ENCODE measurements around the gene RPL22.
"Not testable (repeated sequence)": the region's sequence is repeated elsewhere in the genome, so short reads cannot be mapped to it uniquely, and the experiment has no call there.

Gene RPL22

DNA sequence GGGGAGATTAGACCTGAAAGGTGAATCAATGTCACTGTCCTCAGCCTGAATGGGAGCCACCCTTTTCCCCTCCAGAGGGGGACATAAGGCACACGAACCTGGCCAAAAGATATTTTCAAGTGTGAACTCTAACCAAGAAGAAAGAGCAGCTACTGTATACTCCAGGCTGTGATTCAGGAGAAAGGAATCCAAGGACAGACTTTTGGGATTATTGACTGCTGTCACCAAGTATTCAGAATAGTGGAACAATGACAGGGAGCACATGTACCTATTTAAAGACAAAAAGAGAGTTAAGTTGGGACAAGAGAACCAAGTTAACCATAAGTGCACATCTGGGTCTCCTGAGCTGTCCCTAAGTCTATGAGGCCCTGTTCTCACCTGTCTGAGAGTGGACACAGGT, 34.0 kb upstream of the RPL22 start:
- DNase-seq (ENCODE audit: low read depth in 2 of 2), result no peak

- no peak for DNase-seq (ENCODE audit: low read depth in 2 of 2)
These were observed 26.3 kb upstream of the RPL22 start for GRCh38 chr1:6225651-6226050.

GRCh38 chr1:6224718-6225117, 25.3 kb upstream of the RPL22 start:
- no peak for DNase-seq (ENCODE audit: low read depth in 2 of 2)

- DNase-seq (ENCODE audit: low read depth in 2 of 2), result no peak
These were observed 24.2 kb upstream of the RPL22 start for GRCh38 chr1:6223617-6224016.

- no peak for DNase-seq (ENCODE audit: low read depth in 2 of 2)
These were observed 23.2 kb upstream of the RPL22 start for GRCh38 chr1:6222636-6223035.

DNA sequence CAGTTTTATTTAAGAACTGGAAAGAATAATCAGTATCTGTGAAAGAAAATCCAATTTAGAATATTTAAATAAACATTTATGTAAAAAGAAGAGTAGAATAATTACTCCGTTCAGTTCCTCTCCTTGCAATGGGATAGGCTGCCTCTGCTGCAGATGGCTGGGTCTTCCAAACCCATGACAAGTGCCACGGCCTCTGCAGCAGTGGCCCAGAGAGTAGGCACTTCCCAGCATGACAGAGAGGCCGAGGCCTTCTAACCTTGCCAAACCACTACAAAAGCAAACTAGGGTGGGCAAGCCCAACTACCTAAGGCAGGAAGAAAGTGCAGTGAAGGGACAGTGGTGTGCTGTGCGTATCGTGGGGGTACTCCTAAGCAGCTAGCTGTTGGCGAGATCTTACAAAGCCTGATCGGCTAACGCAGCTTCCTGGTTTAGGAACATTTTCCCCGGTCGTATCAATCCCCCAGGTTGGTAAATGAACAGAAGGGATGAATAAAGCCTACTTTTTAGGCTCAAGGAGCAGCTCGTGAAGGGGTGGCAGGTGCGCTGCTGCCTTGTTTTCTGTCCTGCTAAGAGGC, 21.9 kb upstream of the RPL22 start:
- no peak for DNase-seq (ENCODE audit: low read depth in 2 of 2)

GRCh38 chr1:6220236-6220635, 20.8 kb upstream of the RPL22 start:
- no peak for DNase-seq (ENCODE audit: low read depth in 2 of 2)

- DNase-seq (ENCODE audit: low read depth in 2 of 2), result not testable (repeated sequence)
These were observed 20.2 kb upstream of the RPL22 start for GRCh38 chr1:6219641-6220040.

DNA sequence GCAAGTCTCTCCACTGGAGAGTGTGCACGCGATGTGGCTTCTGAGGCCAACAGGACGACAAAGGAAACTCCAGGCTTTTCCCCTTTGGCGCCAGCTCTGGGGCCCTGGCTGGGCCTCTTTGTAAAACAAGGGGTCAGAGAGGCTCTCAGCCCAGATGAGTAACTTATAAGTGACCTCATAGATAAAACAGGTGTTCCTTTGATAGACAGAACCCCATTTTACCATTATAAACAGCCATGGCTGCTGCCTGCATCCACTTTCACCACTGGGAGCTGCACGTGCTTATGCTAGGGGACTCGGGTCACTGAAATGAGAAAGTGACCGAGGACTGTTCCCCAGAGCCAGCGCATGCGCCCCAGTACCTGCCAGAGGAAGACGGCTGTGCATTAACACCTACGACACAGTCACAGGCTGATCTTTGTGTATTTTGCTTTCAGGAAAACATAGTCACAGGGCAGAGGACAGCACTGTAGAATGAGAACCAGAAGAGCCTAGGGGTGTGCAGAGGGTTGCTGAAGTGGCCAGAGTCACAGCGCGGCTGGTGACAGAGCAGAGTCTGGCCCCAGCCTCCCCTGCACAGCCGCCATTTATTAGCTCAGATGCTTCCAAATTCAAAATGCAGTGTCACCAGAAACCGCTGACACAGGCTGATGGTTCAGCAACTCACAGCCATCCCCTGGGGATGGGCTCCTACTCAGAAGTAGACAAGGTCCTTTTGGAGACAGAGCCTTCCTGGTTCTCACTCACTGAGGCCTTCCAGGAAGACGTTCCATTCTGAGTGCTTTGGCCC, 19.2 kb upstream of the RPL22 start:
- no peak for DNase-seq (ENCODE audit: low read depth in 2 of 2)

DNA sequence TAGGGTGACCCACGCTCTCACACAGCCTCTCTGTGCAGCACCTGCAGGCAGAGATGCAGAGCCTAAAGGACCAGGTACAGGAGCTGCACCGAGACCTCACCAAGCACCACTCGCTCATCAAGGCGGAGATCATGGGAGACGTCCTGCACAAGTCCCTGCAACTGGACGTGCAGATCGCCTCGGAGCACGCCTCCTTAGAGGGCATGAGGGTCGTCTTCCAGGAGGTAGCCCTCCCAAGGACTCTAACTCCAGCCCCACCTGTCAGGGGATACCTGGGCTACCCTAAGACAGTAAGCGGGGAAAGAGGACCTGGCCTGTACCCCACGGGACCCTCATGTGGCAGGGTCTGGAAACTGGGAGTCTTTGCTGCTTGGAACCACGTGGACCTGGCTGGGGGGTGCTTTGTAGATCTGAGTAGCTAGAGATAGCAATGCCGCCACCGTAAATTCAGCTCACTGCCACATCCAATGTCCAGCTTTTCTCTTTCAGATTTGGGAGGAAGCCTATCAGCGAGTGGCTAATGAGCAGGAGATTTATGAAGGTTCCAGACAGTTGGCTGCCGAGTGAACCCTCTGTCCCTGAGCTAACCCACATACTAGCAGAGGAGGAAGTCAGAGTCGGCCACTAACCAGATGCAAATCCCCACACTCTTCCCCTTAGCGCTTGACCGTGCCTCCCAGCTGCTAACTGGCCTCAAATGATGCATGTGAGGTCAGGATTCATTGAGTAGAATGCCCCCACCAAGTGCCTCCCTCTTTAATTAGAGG, 13.0 kb upstream of the RPL22 start:
- no peak for DNase-seq (ENCODE audit: low read depth in 2 of 2)

- no peak for DNase-seq (ENCODE audit: low read depth in 2 of 2)
These were observed 12.3 kb upstream of the RPL22 start for GRCh38 chr1:6211731-6212130.

GRCh38 chr1:6210591-6211355, 11.4 kb upstream of the RPL22 start:
- DNase-seq (ENCODE audit: low read depth in 2 of 2), result no peak

DNA sequence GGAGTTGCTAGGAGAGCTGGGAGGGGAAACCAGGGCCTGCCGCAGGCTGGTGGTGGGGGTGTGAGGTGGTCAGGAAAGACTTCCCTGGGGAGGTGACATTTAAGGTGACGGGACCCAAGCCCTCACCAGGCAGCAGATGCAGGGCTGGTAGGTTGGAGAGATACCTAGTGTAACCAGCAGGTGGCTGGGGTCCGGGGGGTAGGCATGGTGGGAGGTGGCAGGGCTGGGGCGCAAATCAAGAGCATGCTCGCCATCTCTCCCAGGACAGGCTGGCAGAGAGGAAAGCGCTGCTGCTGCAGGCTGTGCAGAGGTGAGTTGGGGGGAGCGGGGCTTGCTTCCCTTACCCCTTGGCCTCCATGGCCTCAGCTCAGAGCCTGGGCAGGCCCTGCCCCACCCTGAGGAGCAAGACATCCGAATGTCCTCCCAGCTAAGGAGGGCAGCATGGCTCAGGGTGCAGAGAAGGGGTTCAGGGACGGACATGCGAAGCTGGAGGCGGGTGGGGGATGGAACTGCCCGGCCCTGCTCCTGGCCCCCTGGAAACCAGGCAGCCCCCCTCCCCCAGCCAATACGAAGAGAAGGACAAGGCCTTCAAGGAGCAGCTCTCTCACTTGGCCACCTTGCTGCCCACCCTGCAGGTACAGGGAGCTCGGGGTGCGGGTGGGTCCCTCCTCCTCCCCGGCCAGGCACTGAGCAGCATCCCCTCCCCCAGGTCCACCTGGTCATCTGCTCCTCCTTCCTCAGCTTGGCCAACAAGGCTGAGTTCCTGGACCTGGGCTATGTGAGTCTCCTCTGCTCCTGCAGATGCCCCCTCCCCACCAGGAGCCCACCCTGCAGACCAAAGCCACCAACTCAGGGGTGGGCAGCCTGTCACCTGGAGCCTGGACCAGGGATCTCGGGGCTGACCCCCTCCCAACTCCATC, 10.5 kb upstream of the RPL22 start:
- DNase-seq (ENCODE audit: low read depth in 2 of 2), result no peak

- DNase-seq (ENCODE audit: low read depth in 2 of 2), result no peak
These were observed 9.6 kb upstream of the RPL22 start for GRCh38 chr1:6208723-6209660.

DNA sequence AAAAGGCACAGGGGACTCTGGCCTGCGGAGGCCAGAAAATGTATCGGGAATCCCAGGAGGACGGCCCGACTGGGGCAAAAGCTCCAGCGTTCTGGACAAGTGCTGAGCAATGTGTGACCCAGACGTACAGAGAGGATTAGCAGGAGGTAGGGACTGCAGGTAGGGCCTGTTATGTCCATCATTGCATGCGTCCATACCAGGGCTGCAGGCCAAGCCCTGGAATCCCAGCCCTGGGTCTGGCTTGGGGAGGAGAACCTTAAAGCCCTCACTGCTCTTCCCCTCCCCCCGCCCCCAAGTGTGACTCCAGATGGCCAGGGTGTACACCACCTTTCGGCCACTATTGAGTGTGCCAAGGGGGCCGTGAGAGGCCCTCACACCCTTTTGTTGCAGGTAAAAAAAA, 8.5 kb upstream of the RPL22 start:
- DNase-seq (ENCODE audit: low read depth in 2 of 2), result no peak

DNA sequence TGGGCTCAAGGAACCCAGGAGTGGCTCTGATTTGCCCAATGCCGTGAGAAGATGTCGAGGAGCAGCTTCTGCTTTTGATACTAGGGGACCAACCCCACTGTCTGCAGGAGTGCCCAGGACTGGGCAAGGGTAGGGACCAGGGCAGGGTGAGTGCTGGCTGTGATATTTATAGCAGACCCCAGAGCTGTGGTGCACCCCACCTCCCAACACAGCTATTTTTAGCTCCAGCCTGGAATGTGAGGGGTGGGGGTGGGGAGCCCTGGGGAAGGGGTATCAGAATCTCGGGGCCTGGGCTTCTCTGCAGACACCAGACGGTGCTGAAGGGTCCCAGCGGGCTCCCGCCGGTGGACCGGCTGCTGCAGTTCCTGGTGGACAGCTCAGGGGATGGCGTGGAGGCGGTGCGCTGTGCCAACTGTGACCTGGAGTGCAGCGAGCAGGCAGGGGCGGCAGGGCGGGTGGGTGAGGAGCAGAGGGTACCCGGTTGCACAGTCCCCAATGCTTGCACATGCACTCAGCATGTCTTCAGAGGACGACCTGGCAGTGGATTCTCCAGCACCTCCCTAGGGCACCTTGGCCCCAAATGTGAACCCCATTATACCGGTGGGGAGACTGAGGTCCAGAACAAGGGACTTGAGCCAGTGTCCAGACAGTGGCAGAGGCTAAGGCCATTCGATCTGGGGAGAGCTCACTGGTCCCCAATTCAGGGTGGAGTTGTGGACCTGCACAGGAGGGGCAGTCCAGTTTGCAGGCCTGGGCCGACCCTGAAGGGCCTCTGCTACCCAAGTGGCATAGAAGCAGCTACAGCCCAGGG, 7.9 kb upstream of the RPL22 start:
- DNase-seq (ENCODE audit: low read depth in 2 of 2), result no peak

DNA sequence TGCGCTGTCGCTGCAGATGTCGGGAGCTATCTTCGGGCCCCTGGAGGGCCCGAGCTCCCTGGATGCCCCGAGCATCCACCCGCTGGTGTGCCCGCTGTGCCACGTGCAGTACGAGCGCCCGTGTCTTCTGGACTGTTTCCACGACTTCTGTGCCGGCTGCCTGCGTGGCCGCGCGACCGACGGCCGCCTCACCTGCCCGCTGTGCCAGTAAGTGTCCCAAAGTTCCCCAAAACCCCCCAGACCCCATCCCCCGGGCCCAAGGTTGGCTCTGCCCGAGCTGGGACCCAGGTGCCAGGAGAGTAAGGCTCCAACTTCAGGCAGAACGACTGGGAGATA, 7.1 kb upstream of the RPL22 start:
- no peak for DNase-seq (ENCODE audit: low read depth in 2 of 2)

- peak; percentile 31 to 45 for DNase-seq (ENCODE audit: low read depth in 2 of 2)
These were observed 6.6 kb upstream of the RPL22 start, which contains the start of gene RNF207 for GRCh38 chr1:6205849-6206519. Gene RNF207 (plus strand): TSS chr1:6206119. CDS start chr1:6206536, 417 bp downstream.

GRCh38 chr1:6202256-6202655, 2.9 kb upstream of the RPL22 start:
- no peak for DNase-seq (ENCODE audit: low read depth in 2 of 2)
